Mucosa of rectum (tissue), 2 donors: ENCODE data around the gene NSUN4.
"Not testable (repeated sequence)": the region's sequence is repeated elsewhere in the genome, so short reads cannot be mapped to it uniquely, and the experiment has no call there.

Experiments
- H3K27ac ChIP-seq, 2 donors: one replicate each; pipeline ENCODE4 v1.7.0; 2013; ENCODE audit warnings: inconsistent platforms in 2 of 2, low read depth in 2 of 2, low read length in 2 of 2
- H3K27me3 ChIP-seq, 2 donors: one replicate each; pipeline ENCODE4 v1.7.0; 2013; ENCODE audit warnings: low read length in 2 of 2; ENCODE audit not compliant: control insufficient read depth in 2 of 2, insufficient read depth in 2 of 2
- H3K36me3 ChIP-seq, 2 donors: one replicate each; pipeline ENCODE4 v1.7.0; 2013; ENCODE audit warnings: low read length in 2 of 2; ENCODE audit not compliant: control insufficient read depth in 2 of 2, insufficient read depth in 2 of 2
- H3K4me1 ChIP-seq, 2 donors: one replicate each; pipeline ENCODE4 v1.7.0; 2013; ENCODE audit warnings: low read length in 2 of 2, mild to moderate bottlenecking in 1 of 2; ENCODE audit not compliant: control insufficient read depth in 2 of 2, insufficient read depth in 2 of 2
- H3K4me3 ChIP-seq, 2 donors: one replicate each; pipeline ENCODE4 v1.7.0; 2013; ENCODE audit warnings: low read length in 2 of 2
- H3K9ac ChIP-seq, 2 donors: one replicate each; pipeline ENCODE4 v1.7.0; 2013; ENCODE audit warnings: low read length in 2 of 2, low read depth in 1 of 2, mild to moderate bottlenecking in 1 of 2
- H3K9me3 ChIP-seq, 2 donors: one replicate each; pipeline ENCODE4 v1.7.0; 2013; ENCODE audit warnings: low read length in 2 of 2; ENCODE audit not compliant: control insufficient read depth in 2 of 2
- donor health status: healthy.
- donor health status: Normal muscosa, but diverticular disease.

Gene NSUN4

GRCh38 chr1:46365796-46366195 is 25.2 kb downstream of the NSUN4 start:
- not testable (repeated sequence) for H3K9me3 ChIP-seq, H3K9ac ChIP-seq
- peaks cover 40 to 44% of the 10 kb centered on the region in 2 donors for H3K36me3 ChIP-seq

DNA sequence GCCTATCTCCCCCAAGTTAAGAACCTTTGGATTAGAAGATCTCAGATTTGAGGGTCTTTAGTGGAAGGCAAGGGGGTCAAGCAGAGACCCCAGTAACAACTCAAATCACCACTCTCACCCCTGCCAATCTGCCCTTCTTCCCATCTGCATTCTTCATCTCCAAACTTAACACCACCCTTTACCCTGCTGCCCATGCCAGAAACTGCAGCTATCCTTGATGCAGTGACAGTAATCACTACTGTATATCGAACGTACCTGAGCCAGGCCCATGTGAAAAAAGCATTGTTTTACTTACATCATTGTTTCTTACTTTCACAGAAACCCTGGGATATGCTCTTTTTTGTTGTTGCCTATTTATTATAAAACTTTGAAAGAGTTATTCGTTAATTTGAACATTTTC is 26.5 kb downstream of the NSUN4 start:
- Histone ChIP-seq H3K27ac (no peak overlapping the region), H3K27me3 (no peaks in the 10 kb centered on the region), H3K36me3 (peaks cover 27 to 31% of the 10 kb centered on the region in 2 donors), H3K9me3 (no peaks in the 10 kb centered on the region), H3K4me1 (no peaks in the 10 kb centered on the region), H3K4me3 (no peak overlapping the region), H3K9ac (no peak overlapping the region)

More at GRCh38 chr1:46365796-46366195, 25.2 kb downstream of the NSUN4 start:
- not testable (repeated sequence) for H3K27me3 ChIP-seq, H3K4me1 ChIP-seq, H3K27ac ChIP-seq, H3K4me3 ChIP-seq

GRCh38 chr1:46367701-46368100 is 27.1 kb downstream of the NSUN4 start:
- not testable (repeated sequence) for H3K9ac ChIP-seq, H3K27me3 ChIP-seq, H3K27ac ChIP-seq, H3K4me1 ChIP-seq, H3K4me3 ChIP-seq, H3K9me3 ChIP-seq
- peaks cover 21 to 26% of the 10 kb centered on the region in 2 donors for H3K36me3 ChIP-seq

GRCh38 chr1:46368791-46369190 is 28.2 kb downstream of the NSUN4 start:
- peaks cover 14 to 18% of the 10 kb centered on the region in 2 donors for H3K36me3 ChIP-seq

GRCh38 chr1:46369542-46370213 is 29.1 kb downstream of the NSUN4 start:
- Histone ChIP-seq H3K27me3 (no peaks in the 10 kb centered on the region), H3K9ac (no peak overlapping the region), H3K36me3 (peaks cover 13 to 14% of the 10 kb centered on the region in 2 donors), H3K4me1 (no peaks in the 10 kb centered on the region), H3K4me3 (no peak overlapping the region), H3K27ac (no peak overlapping the region), H3K9me3 (no peaks in the 10 kb centered on the region)

More at GRCh38 chr1:46368791-46369190, 28.2 kb downstream of the NSUN4 start:
- no peaks in the 10 kb centered on the region for H3K27me3 ChIP-seq
- H3K4me3 ChIP-seq, result no peak overlapping the region
- no peak overlapping the region for H3K27ac ChIP-seq
- H3K9me3 ChIP-seq, result no peaks in the 10 kb centered on the region
- no peaks in the 10 kb centered on the region for H3K4me1 ChIP-seq
- no peak overlapping the region for H3K9ac ChIP-seq

- Histone ChIP-seq H3K27me3 (no peaks in the 10 kb centered on the region), H3K4me1 (no peaks in the 10 kb centered on the region), H3K9ac (no peak overlapping the region), H3K4me3 (no peak overlapping the region), H3K36me3 (peaks cover 11 to 14% of the 10 kb centered on the region in 2 donors), H3K9me3 (no peaks in the 10 kb centered on the region), H3K27ac (no peak overlapping the region)
Measured at GRCh38 chr1:46370214-46370633, 29.6 kb downstream of the NSUN4 start.

GRCh38 chr1:46372431-46372830 is 31.8 kb downstream of the NSUN4 start:
- H3K27me3 ChIP-seq, result no peaks in the 10 kb centered on the region
- no peaks in the 10 kb centered on the region for H3K4me1 ChIP-seq
- no peak overlapping the region for H3K27ac ChIP-seq
- peaks cover 8 to 11% of the 10 kb centered on the region in 2 donors for H3K36me3 ChIP-seq
- no peaks in the 10 kb centered on the region for H3K9me3 ChIP-seq
- H3K4me3 ChIP-seq, result no peak overlapping the region
- H3K9ac ChIP-seq, result no peak overlapping the region

DNA sequence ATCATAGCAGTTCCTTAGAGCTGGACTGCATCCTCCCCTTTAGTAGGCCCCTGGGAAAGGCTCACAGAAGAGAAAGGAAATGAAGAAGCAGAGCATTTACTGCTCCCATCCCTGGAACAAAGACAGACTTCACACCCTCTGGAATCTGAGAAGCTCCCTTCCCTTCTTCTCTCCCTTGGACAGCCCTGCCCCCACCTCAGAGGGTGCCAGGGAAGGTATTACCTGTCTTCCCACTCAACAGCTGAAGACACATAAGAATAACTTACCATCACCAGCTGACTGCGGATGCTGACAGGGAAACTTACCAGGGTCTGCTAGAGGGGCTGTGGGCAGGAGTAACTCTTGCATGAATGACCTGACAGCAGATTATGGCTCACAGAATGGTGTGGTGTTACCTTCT is 39.4 kb downstream of the NSUN4 start:
- no peak overlapping the region for H3K4me3 ChIP-seq
- H3K9me3 ChIP-seq, result no peaks in the 10 kb centered on the region
- no peak overlapping the region for H3K9ac ChIP-seq
- no peaks in the 10 kb centered on the region for H3K36me3 ChIP-seq
- no peak overlapping the region for H3K27ac ChIP-seq
- no peaks in the 10 kb centered on the region for H3K27me3 ChIP-seq
- H3K4me1 ChIP-seq, result peaks cover 0 to 2% of the 10 kb centered on the region in 2 donors

DNA sequence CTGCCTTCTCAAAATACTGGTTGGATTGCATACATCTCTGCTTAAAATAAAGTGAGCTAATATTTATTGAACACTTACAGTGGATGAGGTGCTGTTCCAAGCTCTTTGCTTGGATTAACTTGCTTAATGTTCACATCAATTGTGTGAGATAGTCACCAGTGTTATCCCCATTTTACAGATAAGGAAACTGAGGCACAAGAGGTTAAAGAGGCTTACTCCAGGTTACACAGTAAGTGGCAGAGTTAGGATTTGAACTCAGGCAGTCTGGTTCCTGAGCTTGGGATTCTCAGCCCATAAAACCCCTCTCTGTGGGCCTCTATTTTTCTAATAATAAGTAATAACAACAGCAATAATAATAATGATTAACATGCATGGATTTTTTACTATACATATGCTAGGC is 39.9 kb downstream of the NSUN4 start:
- H3K4me3 ChIP-seq, result no peak overlapping the region
- H3K36me3 ChIP-seq, result no peaks in the 10 kb centered on the region
- H3K27ac ChIP-seq, result no peak overlapping the region
- peaks cover 0 to 2% of the 10 kb centered on the region in 2 donors for H3K4me1 ChIP-seq
- no peak overlapping the region for H3K9ac ChIP-seq
- no peaks in the 10 kb centered on the region for H3K27me3 ChIP-seq
- no peaks in the 10 kb centered on the region for H3K9me3 ChIP-seq

DNA sequence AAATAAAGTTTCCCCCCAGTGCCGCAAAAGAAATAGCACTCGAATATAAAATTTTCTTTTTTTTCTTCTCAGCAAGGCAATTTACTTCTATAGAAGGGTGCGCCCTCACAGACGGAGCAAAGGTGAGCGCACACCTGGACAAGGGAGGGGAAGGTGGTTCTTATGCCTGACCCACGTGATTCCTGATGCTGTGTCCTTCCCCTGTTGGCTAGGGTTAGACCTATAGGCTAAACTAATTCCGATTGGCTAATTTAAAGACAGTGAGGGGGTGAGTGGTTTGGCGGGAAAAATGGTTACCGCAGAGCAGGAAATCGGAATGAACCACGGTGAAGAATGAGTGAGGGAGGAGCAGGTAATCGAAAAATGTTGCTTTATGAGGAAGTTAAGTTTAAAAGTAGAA is 52.9 kb downstream of the NSUN4 start:
- H3K27ac ChIP-seq, result no peak overlapping the region
- no peak overlapping the region for H3K9ac ChIP-seq
- peaks cover 0 to 7% of the 10 kb centered on the region in 2 donors for H3K9me3 ChIP-seq
- H3K4me1 ChIP-seq, result peaks cover 9 to 20% of the 10 kb centered on the region in 2 donors
- no peaks in the 10 kb centered on the region for H3K36me3 ChIP-seq
- H3K4me3 ChIP-seq, result no peak overlapping the region
- no peaks in the 10 kb centered on the region for H3K27me3 ChIP-seq
